ENCODE results near the gene SOX8. TPM values are rescaled to one million over a fixed set of nuclear protein-coding genes. Genes with fewer than 3 reads are reported as not detected.

The SOX8 gene
- polyA plus RNA-seq, 3 donors, result not detected

DNA sequence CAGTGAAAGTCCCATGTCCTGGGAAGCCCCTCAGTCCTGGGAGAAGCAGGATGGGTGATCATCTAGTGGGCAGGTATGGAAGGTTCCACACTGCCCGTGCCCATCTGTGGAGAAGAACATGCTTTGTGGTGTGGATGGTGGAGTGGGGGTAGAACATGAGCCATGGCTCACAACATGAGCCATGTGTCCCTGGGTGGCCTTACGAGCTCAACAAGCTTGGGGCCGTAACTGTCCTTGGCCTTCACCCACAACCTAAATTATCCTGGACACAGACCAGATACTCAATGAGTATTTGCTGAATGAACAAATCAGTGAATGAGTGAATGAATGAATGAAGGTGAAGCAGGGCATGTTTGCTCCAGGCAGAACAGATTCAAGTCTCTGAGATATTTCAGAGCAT lies 13.5 kb downstream of the SOX8 start:
- Histone ChIP-seq H3K4me2 (replicated peaks; ENCODE audit: extremely low read depth, low read length, poor library complexity, severe bottlenecking) (no peak overlapping the region), H4K20me1 (ENCODE audit: insufficient read depth, low read length) (no peaks in the 10 kb centered on the region), H3K9ac (ENCODE audit: insufficient read depth, low read length, poor library complexity, severe bottlenecking) (no peak overlapping the region), H2AFZ (ENCODE audit: insufficient read depth, low read depth, low read length, poor library complexity, severe bottlenecking) (no peak overlapping the region), H3K36me3 (replicated peaks in 1 of 2; ENCODE audit: control insufficient read depth in 1 of 2, insufficient read depth in 2 of 2, low read length in 2 of 2) (no peaks in the 10 kb centered on the region), H3K4me3 (replicated peaks in 1 of 3; ENCODE audit: low read depth in 2 of 3, low read length in 3 of 3) (no peak overlapping the region), H3K27ac (ENCODE audit: low read depth in 1 of 2, low read length in 2 of 2) (no peak overlapping the region), H3K27me3 (ENCODE audit: control insufficient read depth in 2 of 2, insufficient read depth in 2 of 2, low read length in 2 of 2) (peaks cover 0 to 18% of the 10 kb centered on the region in 2 donors), H3K9me3 (replicated peaks in 1 of 2; ENCODE audit: control insufficient read depth in 1 of 2, insufficient read depth in 1 of 2, low read length in 2 of 2) (peaks cover 16 to 26% of the 10 kb centered on the region in 2 donors), H3K79me2 (ENCODE audit: insufficient read depth, low read length) (no peaks in the 10 kb centered on the region), H3K4me1 (ENCODE audit: control insufficient read depth in 1 of 2, insufficient read depth in 2 of 2, low read length in 2 of 2) (no peaks in the 10 kb centered on the region)
- Mint-ChIP-seq H3K27me3 (ENCODE audit: low read depth in 3 of 3) (peaks cover 26 to 40% (median 27%) of the 10 kb centered on the region in 3 donors), H3K4me1 (no peaks in the 10 kb centered on the region), H3K9me3 (peaks cover 20 to 37% (median 23%) of the 10 kb centered on the region in 7 donors), H3K4me3 (no peak overlapping the region), H3K36me3 (no peaks in the 10 kb centered on the region), H3K27ac (no peak overlapping the region)
- no peak for DNase-seq
- WGBS (ENCODE audit: insufficient coverage), result 70% methylated on average over 1 of the region's 3 CpGs
- intact Hi-C loops (cut with micrococcal nuclease), result no loop called here
- TF ChIP-seq, protein P1, sequence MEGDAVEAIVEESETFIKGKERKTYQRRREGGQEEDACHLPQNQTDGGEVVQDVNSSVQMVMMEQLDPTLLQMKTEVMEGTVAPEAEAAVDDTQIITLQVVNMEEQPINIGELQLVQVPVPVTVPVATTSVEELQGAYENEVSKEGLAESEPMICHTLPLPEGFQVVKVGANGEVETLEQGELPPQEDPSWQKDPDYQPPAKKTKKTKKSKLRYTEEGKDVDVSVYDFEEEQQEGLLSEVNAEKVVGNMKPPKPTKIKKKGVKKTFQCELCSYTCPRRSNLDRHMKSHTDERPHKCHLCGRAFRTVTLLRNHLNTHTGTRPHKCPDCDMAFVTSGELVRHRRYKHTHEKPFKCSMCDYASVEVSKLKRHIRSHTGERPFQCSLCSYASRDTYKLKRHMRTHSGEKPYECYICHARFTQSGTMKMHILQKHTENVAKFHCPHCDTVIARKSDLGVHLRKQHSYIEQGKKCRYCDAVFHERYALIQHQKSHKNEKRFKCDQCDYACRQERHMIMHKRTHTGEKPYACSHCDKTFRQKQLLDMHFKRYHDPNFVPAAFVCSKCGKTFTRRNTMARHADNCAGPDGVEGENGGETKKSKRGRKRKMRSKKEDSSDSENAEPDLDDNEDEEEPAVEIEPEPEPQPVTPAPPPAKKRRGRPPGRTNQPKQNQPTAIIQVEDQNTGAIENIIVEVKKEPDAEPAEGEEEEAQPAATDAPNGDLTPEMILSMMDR (IDR thresholded peaks at IDR 0.05), result no peak

DNA sequence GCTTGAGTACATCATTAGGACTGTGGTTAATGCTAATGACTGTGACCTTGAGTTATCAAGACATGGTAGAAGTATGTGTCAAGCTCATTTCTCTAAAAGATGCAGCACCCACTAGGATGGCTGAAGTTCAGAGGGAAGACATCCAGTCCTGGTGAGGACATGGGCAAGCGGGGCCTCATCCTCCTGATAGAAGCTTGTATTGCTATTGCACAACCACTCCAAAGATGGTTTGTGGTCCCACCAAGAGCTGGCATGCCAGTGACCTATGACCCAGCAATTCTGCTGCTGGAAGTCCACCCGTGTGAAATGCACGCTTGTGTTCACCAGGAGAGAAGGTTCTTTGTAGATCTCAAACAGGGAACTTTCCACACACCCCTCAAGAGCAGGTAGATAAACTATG lies 14.2 kb downstream of the SOX8 start:
- Histone ChIP-seq H3K9me3 (replicated peaks in 1 of 2; ENCODE audit: control insufficient read depth in 1 of 2, insufficient read depth in 1 of 2, low read length in 2 of 2) (peaks cover 16 to 26% of the 10 kb centered on the region in 2 donors), H3K27me3 (ENCODE audit: control insufficient read depth in 2 of 2, insufficient read depth in 2 of 2, low read length in 2 of 2) (peaks cover 0 to 18% of the 10 kb centered on the region in 2 donors), H4K20me1 (ENCODE audit: insufficient read depth, low read length) (no peaks in the 10 kb centered on the region), H3K4me2 (replicated peaks; ENCODE audit: extremely low read depth, low read length, poor library complexity, severe bottlenecking) (no peak overlapping the region), H3K36me3 (replicated peaks in 1 of 2; ENCODE audit: control insufficient read depth in 1 of 2, insufficient read depth in 2 of 2, low read length in 2 of 2) (no peaks in the 10 kb centered on the region), H3K9ac (ENCODE audit: insufficient read depth, low read length, poor library complexity, severe bottlenecking) (no peak overlapping the region), H3K79me2 (ENCODE audit: insufficient read depth, low read length) (no peaks in the 10 kb centered on the region), H3K27ac (ENCODE audit: low read depth in 1 of 2, low read length in 2 of 2) (no peak overlapping the region), H3K4me3 (replicated peaks in 1 of 3; ENCODE audit: low read depth in 2 of 3, low read length in 3 of 3) (no peak overlapping the region), H3K4me1 (ENCODE audit: control insufficient read depth in 1 of 2, insufficient read depth in 2 of 2, low read length in 2 of 2) (no peaks in the 10 kb centered on the region), H2AFZ (ENCODE audit: insufficient read depth, low read depth, low read length, poor library complexity, severe bottlenecking) (no peak overlapping the region)
- TF ChIP-seq, protein P1 (IDR thresholded peaks at IDR 0.05), result no peak
- DNase-seq, result no peak
- no peaks in the 10 kb centered on the region for H3K36me3 Mint-ChIP-seq
- WGBS (ENCODE audit: insufficient coverage), result no CpG with 5 or more reads among the region's 3 CpGs
- H3K27ac Mint-ChIP-seq, result no peak overlapping the region
- intact Hi-C loops (cut with micrococcal nuclease), result no loop called here
- H3K4me1 Mint-ChIP-seq, result no peaks in the 10 kb centered on the region
- H3K4me3 Mint-ChIP-seq, result no peak overlapping the region
- H3K27me3 Mint-ChIP-seq (ENCODE audit: low read depth in 3 of 3), result peaks cover 27 to 40% (median 29%) of the 10 kb centered on the region in 3 donors
- peaks cover 20 to 37% (median 23%) of the 10 kb centered on the region in 7 donors for H3K9me3 Mint-ChIP-seq
